HepG2 (cell line): ENCODE data around the gene ELMOD1.

Source experiments
- CTCF ChIP-seq: sonication (generic); formaldehyde crosslinking; IDR thresholded peaks from 2 replicates; pipeline ENCODE4 v1.5.0; 2020; ENCODE audit warnings: mild to moderate bottlenecking, missing genetic modification reagents, moderate library complexity
- HCFC1 ChIP-seq: fragments of 150-350 bp; IDR thresholded peaks from 2 replicates; pipeline ENCODE4 v1.6.1; 2014; ENCODE audit warnings: low read depth, low read length
- PLSCR1 ChIP-seq: sonication (generic); formaldehyde crosslinking; IDR thresholded peaks from 2 replicates; pipeline ENCODE4 v1.5.0; 2020; ENCODE audit warnings: missing genetic modification reagents, mild to moderate bottlenecking, borderline replicate concordance
- REST ChIP-seq, 2 experiments: IDR thresholded peaks; 2 replicates each; pipeline ENCODE4 v1.6.1; 2011 to 2012; ENCODE audit warnings: low read length in 2 of 2, borderline replicate concordance in 1 of 2, low read depth in 1 of 2, mild to moderate bottlenecking in 1 of 2, moderate library complexity in 1 of 2
- SMC3 ChIP-seq: IDR thresholded peaks from 2 replicates; pipeline ENCODE4 v1.6.1; 2011; ENCODE audit warnings: low read length, improper control_type of control experiment
- SUZ12 ChIP-seq: fragments of 150-350 bp; IDR thresholded peaks from 2 replicates; pipeline ENCODE4 v1.6.1; 2014; ENCODE audit warnings: low read depth, low read length
- ZNF121 ChIP-seq: sonication (generic); formaldehyde crosslinking; IDR thresholded peaks from 2 replicates; pipeline ENCODE4 v1.5.0; 2020; ENCODE audit warnings: mild to moderate bottlenecking, missing genetic modification reagents
- ZNF747 ChIP-seq: sonication (generic); formaldehyde crosslinking; IDR thresholded peaks from 2 replicates; pipeline ENCODE4 v1.8.1; 2023; ENCODE audit warnings: missing genetic modification reagents, mild to moderate bottlenecking, borderline replicate concordance
- ZNF776 ChIP-seq: sonication (generic); formaldehyde crosslinking; IDR thresholded peaks from 2 replicates; pipeline ENCODE4 v1.4.0; 2020; ENCODE audit warnings: mild to moderate bottlenecking, missing genetic modification reagents

- TF ChIP-seq ZNF776 (CRISPR knock-in tag) (no peak), SUZ12 (no peak), REST (IDR thresholded peaks at IDR 0.05; ENCODE audit: borderline replicate concordance in 1 of 2, low read depth in 1 of 2, low read length in 2 of 2) (no peak), SMC3 (no peak), PLSCR1 (no peak), CTCF (CRISPR knock-in tag) (no peak), ZNF121 (no peak), ZNF747 (CRISPR knock-in tag) (no peak), HCFC1 (no peak)
Observed at GRCh38 chr11:107545101-107545514, 45.8 kb upstream of the ELMOD1 start.
